Chondrocyte (in vitro differentiated cells): ENCODE measurements around the gene AUTS2. TPM values are rescaled to one million over a fixed set of nuclear protein-coding genes. Genes with fewer than 3 reads are reported as not detected.

Source experiments
- DNase-seq: peaks from one replicate; pipeline ENCODE4 v3.0.0; 2021; ENCODE audit warnings: mixed read lengths, low spot score
- H3K27ac Mint-ChIP-seq: one replicate; pipeline ENCODE4 v1.8.0; 2021; ENCODE audit warnings: mild to moderate bottlenecking, moderate library complexity, mixed read lengths; ENCODE audit not compliant: unreplicated experiment
- H3K27me3 Mint-ChIP-seq: 2 replicates; pipeline ENCODE4 v1.8.0; 2021; ENCODE audit warnings: low read depth, mixed read lengths
- H3K36me3 Mint-ChIP-seq: 2 replicates; pipeline ENCODE4 v1.8.0; 2021; ENCODE audit warnings: low read depth, mixed read lengths
- H3K4me1 Mint-ChIP-seq: 2 replicates; pipeline ENCODE4 v1.8.0; 2021; ENCODE audit warnings: low read depth, mild to moderate bottlenecking, mixed read lengths
- H3K4me3 Mint-ChIP-seq: one replicate; pipeline ENCODE4 v1.8.0; 2021; ENCODE audit warnings: mild to moderate bottlenecking, moderate library complexity, mixed read lengths; ENCODE audit not compliant: unreplicated experiment
- H3K9me3 Mint-ChIP-seq: 2 replicates; pipeline ENCODE4 v1.8.0; 2021; ENCODE audit warnings: low read depth, mixed read lengths
- total RNA-seq: library from RNA; stranded (reverse); gene quantifications from 3 replicates; pipeline ENCODE4 v1.2.1, GENCODE V29; 2021
- TF ChIP-seq, protein P1 (sequence below): fragments of 200-600 bp; sonication (generic); IDR thresholded peaks from 2 replicates; pipeline ENCODE4 v1.5.0; 2021; ENCODE audit warnings: antibody characterized with exemption, mild to moderate bottlenecking, moderate library complexity

Gene AUTS2
- total RNA-seq, 1 donor from 2014 or later: 31.5 TPM

- TF ChIP-seq, protein P1, sequence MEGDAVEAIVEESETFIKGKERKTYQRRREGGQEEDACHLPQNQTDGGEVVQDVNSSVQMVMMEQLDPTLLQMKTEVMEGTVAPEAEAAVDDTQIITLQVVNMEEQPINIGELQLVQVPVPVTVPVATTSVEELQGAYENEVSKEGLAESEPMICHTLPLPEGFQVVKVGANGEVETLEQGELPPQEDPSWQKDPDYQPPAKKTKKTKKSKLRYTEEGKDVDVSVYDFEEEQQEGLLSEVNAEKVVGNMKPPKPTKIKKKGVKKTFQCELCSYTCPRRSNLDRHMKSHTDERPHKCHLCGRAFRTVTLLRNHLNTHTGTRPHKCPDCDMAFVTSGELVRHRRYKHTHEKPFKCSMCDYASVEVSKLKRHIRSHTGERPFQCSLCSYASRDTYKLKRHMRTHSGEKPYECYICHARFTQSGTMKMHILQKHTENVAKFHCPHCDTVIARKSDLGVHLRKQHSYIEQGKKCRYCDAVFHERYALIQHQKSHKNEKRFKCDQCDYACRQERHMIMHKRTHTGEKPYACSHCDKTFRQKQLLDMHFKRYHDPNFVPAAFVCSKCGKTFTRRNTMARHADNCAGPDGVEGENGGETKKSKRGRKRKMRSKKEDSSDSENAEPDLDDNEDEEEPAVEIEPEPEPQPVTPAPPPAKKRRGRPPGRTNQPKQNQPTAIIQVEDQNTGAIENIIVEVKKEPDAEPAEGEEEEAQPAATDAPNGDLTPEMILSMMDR: no peak
- DNase-seq: no peak
- H3K27me3 Mint-ChIP-seq: no peaks in the 10 kb centered on the region
- H3K4me1 Mint-ChIP-seq: peaks cover 27% of the 10 kb centered on the region
- H3K27ac Mint-ChIP-seq: no peak overlapping the region
- no peaks in the 10 kb centered on the region for H3K36me3 Mint-ChIP-seq
- H3K9me3 Mint-ChIP-seq: peaks cover 6% of the 10 kb centered on the region
- no peak overlapping the region for H3K4me3 Mint-ChIP-seq
These were observed 579.9 kb downstream of the AUTS2 start for GRCh38 chr7:70178211-70178610.

- no peak overlapping the region for H3K4me3 Mint-ChIP-seq
- peak overlapping the region; percentile 73 for H3K27ac Mint-ChIP-seq
- no peak for DNase-seq
- no peaks in the 10 kb centered on the region for H3K36me3 Mint-ChIP-seq
- H3K27me3 Mint-ChIP-seq: no peaks in the 10 kb centered on the region
- peaks cover 25% of the 10 kb centered on the region for H3K4me1 Mint-ChIP-seq
- H3K9me3 Mint-ChIP-seq: peaks cover 6% of the 10 kb centered on the region
- TF ChIP-seq, protein P1: no peak
These were observed 580.5 kb downstream of the AUTS2 start for GRCh38 chr7:70178787-70179186.

DNA sequence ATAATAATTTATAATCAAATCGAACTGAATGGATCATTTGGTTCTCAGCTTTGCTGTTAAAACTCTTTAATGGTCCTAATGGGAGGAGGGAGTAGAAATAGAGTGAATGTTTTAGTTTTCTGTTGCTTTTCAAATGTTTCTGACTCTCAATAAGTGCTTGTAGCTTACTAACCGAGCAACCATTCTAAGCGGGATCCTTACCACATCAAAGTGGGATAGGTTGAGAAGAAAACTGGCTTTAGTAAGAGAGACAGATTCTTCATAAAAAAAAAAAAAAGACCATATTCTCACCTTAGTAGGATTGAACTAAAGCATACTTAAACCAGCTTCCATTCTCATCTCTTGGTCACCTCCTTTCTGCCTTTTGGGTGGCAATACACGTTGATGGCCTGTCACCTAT lies 584.2 kb downstream of the AUTS2 start:
- H3K4me1 Mint-ChIP-seq: peaks cover 23% of the 10 kb centered on the region
- no peaks in the 10 kb centered on the region for H3K36me3 Mint-ChIP-seq
- DNase-seq: no peak
- no peak overlapping the region for H3K4me3 Mint-ChIP-seq
- TF ChIP-seq, protein P1: no peak
- no peaks in the 10 kb centered on the region for H3K9me3 Mint-ChIP-seq
- no peak overlapping the region for H3K27ac Mint-ChIP-seq
- no peaks in the 10 kb centered on the region for H3K27me3 Mint-ChIP-seq

GRCh38 chr7:70183278-70183677 lies 585.0 kb downstream of the AUTS2 start:
- DNase-seq: no peak
- Mint-ChIP-seq H3K9me3 (no peaks in the 10 kb centered on the region), H3K4me3 (no peak overlapping the region), H3K27ac (no peak overlapping the region), H3K27me3 (no peaks in the 10 kb centered on the region), H3K36me3 (no peaks in the 10 kb centered on the region), H3K4me1 (peaks cover 17% of the 10 kb centered on the region)
- TF ChIP-seq, protein P1: no peak

GRCh38 chr7:70188901-70189650 lies 590.8 kb downstream of the AUTS2 start:
- H3K27me3 Mint-ChIP-seq: no peaks in the 10 kb centered on the region
- no peak overlapping the region for H3K27ac Mint-ChIP-seq
- TF ChIP-seq, protein P1: no peak
- H3K36me3 Mint-ChIP-seq: no peaks in the 10 kb centered on the region
- H3K4me3 Mint-ChIP-seq: no peak overlapping the region
- H3K4me1 Mint-ChIP-seq: no peaks in the 10 kb centered on the region
- no peaks in the 10 kb centered on the region for H3K9me3 Mint-ChIP-seq
- DNase-seq: no peak
